ENCODE measurements around the gene FABP7.
"Not testable (repeated sequence)": the region's sequence is repeated elsewhere in the genome, so short reads cannot be mapped to it uniquely, and the experiment has no call there.

FABP7 gene

DNA sequence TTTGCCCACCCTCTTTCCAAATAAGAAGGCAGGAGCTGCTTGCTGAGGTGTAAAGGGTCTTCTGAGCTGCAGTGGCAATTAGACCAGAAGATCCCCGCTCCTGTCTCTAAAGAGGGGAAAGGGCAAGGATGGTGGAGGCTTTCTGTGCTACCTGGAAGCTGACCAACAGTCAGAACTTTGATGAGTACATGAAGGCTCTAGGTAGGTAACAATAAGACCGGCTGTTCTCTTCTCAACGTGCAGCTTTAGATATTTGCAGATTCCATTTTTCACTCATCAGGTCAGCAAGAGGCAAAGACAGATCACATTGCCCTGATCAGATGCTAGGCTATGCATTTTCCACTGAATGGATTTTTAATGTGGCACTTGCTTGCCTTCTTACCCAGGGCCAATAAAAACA lies at the start of gene FABP7:
FABP7 (plus strand) TSS at position 50 of the 400 bp plus-strand sequence; CDS start at position 129, 79 bp downstream.
- no peak for DNase-seq (ENCODE audit: low read depth)

GRCh38 chr6:122730334-122730733 lies 49.2 kb upstream of the FABP7 start:
- no peak for DNase-seq (ENCODE audit: low read depth)

GRCh38 chr6:122730775-122731386 lies 48.6 kb upstream of the FABP7 start:
- no peak for DNase-seq (ENCODE audit: low read depth)

DNA sequence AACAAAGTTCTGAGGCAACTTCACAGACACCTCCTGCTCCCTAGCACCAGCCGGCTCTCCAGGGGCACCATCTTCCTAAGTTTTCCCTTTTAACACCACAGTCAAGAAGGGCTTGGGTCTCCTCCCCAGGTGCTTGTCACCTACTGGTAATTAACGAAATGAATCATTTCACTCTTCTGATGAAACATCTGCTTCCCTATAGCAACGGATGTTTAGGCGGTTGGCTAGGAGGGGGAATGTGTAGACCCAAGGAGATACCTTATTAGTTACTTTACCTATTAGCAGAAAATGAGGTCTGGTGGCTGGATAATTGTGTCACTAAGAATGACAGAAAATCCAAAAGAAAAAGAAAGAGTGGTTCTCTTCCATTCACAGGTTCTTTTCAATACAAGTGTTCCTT lies 46.3 kb upstream of the FABP7 start:
- no peak for DNase-seq (ENCODE audit: low read depth)

- DNase-seq (ENCODE audit: low read depth): no peak
Observed at GRCh38 chr6:122734529-122735395, 44.8 kb upstream of the FABP7 start.

GRCh38 chr6:122735582-122735981 lies 43.9 kb upstream of the FABP7 start:
- DNase-seq (ENCODE audit: low read depth): no peak

DNA sequence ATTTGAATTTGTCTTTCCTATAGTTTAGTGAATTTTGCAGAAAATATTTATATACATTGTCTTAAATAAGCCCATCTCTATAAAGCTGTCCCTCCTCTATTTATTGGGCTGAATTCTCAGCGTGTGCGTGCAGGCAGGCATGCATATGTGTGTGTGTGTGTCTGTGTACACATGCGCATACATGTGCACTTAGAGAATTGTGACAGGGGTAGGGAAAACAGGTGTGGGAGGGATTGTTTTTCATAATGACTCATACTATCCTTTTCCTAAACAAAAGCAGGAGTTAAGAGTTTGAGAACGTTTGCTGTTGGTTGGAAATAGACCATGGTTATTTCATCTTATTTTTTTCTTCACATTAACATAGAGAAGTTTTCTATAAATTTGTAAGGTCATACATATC lies 43.4 kb upstream of the FABP7 start:
- no peak for DNase-seq (ENCODE audit: low read depth)

DNA sequence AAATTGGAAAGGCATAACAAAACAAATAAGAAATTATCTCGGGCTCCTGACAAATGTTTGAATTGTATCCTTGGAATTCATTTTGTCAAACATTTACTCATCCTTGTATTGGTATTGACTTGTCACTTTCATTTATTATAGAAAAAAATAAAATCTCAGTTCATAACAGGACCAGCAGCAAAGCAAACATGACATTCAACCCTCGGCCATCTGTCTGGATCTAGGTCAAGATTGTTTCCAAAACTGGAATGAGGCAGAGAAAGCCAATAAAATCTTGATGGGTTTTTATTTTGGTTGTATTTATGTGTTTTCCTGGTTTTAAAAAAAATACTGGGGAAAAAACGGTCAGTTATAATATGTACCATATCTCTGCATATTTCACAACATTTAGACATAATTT lies 42.9 kb upstream of the FABP7 start:
- DNase-seq (ENCODE audit: low read depth): no peak

- DNase-seq (ENCODE audit: low read depth): no peak
Observed at GRCh38 chr6:122740091-122740490, 39.4 kb upstream of the FABP7 start.

GRCh38 chr6:122740936-122741335 lies 38.6 kb upstream of the FABP7 start:
- DNase-seq (ENCODE audit: low read depth): no peak

DNA sequence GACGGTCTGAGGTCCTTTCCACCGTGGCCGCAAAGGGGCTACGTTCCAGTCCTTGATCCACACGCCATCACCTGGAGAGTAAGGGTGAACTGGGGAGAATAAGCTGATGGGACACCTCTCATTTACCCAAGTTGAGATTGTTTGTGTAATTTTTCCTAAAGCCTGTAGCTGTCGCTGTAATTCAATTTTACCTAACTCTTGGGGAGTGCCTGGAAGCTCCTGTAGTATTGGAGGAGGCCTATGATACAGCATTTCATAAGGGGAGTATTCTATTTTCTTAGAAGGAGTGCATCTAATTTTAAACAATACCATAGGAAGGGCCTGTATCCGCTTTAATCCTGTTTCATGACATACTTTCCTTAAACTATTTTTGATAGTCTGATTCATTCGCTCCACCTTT lies 35.3 kb upstream of the FABP7 start:
- not testable (repeated sequence) for DNase-seq (ENCODE audit: low read depth)

- DNase-seq (ENCODE audit: low read depth): not testable (repeated sequence)
Observed at GRCh38 chr6:122744856-122745255, 34.7 kb upstream of the FABP7 start.

DNA sequence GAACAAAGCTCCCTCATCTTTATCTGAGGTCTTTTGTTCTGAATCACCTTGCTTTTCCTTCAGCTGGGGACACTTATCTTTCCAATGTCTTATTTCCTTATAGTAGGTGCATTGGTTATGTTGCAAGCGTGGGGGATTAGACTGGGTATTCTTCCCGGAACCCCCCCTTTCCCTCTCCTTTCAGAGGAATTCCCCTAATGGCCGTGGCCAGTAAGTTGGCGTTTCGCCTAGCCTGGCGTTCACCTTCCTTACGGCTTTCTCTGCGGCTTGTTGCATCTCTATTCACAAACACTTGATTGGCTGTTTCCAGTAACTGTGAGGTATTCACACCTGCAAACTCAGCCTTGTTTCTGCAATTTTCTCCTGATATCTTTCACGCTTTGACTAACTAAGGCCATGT lies 32.8 kb upstream of the FABP7 start:
- DNase-seq (ENCODE audit: low read depth): no peak

DNA sequence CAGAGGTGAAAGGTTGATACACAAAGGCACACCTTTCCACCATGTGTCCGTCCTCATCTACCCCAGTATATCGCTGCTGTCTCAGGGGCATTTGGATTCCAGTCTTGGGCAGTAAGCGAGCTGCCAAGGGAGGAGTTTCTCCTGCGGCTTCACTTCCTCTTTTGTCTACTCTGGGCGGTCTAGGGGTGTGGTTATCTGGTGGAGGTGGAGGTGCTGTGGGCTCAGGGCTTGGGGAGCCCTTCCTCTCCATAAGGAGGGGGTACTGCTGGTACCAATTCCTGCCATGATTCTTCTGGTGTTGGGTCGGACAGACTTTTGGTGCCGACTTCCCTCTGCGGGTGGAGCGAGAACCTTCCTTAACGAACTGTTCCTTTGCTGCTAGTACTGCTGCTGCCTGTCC lies 31.9 kb upstream of the FABP7 start:
- no peak for DNase-seq (ENCODE audit: low read depth)

- DNase-seq (ENCODE audit: low read depth): not testable (repeated sequence)
Observed at GRCh38 chr6:122748945-122749344, 30.6 kb upstream of the FABP7 start.

- no peak for DNase-seq (ENCODE audit: low read depth)
Observed at GRCh38 chr6:122749451-122750050, 30.0 kb upstream of the FABP7 start.

GRCh38 chr6:122751326-122751725 lies 28.2 kb upstream of the FABP7 start:
- DNase-seq (ENCODE audit: low read depth): no peak

- no peak for DNase-seq (ENCODE audit: low read depth)
Observed at GRCh38 chr6:122752459-122752858, 27.1 kb upstream of the FABP7 start.

- no peak for DNase-seq (ENCODE audit: low read depth)
Observed at GRCh38 chr6:122753000-122753687, 26.4 kb upstream of the FABP7 start.

DNA sequence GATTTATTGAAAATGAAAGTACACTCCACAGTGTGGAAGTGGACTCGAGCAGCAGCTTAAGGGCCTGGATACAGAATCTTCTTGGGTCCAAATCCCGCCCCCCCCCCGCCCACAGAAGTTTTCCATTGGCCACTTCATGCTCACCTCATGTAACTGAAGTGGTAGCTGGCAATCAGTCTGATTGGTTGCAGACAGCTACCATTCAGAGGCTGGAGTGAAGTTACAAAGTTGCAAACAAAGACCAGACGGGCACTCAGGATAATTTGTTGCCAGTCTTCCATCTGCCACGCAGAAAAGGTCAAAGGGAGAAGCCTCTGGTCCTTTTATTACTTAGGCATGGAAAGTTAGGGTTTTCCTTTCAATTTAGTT lies 25.8 kb upstream of the FABP7 start:
- DNase-seq (ENCODE audit: low read depth): no peak

GRCh38 chr6:122754191-122754731 lies 25.3 kb upstream of the FABP7 start:
- DNase-seq (ENCODE audit: low read depth): no peak

GRCh38 chr6:122755901-122756300 lies 23.6 kb upstream of the FABP7 start:
- no peak for DNase-seq (ENCODE audit: low read depth)
